GM21390 (cell line): Measurements from ENCODE around the gene MSMP.

Source experiments
- ATAC-seq: cut with Tn5 transposase; IDR thresholded peaks from one replicate; pipeline ENCODE4 v1.9.1; 2021; ENCODE audit not compliant: unreplicated experiment

Gene MSMP

DNA sequence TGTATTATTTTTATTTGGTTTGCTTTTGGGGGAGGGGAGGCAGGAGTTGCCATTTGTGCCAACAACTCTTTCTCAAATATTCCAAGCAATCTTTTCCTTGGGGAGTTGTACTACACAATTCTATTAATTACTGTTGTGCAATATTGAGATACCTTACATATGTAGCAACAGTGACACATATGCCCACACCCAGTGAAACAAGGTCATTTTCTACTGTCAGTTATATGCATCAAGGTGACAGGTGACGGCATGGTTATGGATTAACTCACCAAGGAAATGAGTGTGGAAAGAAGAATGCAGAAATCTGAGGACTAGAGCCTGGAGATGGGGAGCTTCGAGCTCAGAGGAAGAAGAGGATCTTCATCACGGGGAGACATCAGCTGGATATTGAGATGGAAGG lies 17.9 kb upstream of the MSMP start:
- no peak for ATAC-seq

DNA sequence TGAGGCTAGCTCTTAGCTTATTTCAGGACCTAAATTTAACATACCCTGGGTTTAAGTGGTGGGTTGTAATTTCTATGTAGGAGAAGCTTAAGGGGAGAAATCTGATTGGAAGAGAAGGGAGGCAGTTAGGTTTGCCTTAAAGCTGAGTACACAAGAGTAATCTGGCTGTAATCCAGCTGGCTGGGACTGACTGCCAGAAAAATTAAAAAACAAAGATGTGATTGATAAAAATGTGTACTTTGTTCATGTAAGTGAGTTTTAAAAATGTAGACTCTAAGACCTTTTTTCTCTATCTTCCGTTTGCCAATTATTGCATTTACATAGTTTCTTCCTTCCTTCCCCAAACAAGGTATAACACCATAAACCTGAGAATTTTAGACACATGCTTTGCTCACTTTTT lies 17.5 kb upstream of the MSMP start:
- ATAC-seq = no peak

DNA sequence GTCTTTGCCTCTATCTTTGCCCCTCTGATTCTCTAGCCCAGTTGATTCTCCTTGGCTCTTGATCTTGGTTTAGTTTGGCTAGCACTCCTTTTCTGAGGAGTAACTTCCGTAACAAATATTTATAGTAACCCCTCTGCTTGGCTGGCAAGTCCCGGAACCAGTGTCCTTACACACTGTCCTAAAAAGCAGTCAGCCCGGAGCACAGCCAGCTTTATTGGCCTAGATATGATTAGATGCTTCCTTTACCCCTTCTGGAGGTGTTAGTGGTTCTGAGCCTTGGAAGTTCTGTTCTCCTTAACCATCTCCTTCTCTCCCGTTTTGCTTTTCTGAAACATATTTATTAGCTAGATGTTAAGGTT lies 17.0 kb upstream of the MSMP start:
- no peak for ATAC-seq

DNA sequence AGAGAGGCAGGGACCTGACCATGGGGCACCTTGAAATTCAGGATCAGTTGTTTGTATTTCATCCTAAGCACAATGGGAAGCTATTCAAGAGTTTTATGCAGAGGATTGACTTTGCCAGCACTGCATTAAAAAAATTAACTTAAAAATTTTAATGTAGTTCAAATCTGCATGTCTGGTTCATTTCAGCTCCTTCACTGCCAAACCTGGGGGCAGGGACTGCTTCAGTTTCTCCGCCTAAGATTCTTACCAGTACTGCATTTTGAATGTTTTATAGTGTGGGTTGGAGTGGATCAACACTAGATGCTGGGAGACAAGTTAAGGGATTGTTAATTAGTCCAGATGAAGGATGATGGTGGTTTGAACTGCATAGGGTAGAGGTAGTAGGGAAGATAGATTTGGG lies 15.7 kb upstream of the MSMP start:
- no peak for ATAC-seq

DNA sequence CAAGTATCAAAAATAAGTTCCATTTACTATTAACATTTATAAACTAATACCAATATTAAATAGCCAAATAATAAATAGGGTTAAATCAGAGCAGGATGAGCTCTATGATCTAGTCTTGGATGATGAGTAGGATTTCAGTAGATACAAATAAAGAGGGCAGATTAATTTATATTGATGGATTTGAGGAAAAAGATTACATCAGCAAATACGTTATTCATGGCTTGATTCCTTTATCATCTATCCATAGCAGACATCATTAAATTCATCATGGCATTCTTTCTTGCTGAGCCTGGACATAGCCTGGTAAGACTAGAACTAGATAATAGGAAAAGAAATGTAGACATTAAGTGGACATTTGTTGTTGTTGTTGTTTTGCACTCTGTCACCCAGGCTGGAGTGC lies 13.4 kb upstream of the MSMP start:
- ATAC-seq = no peak

DNA sequence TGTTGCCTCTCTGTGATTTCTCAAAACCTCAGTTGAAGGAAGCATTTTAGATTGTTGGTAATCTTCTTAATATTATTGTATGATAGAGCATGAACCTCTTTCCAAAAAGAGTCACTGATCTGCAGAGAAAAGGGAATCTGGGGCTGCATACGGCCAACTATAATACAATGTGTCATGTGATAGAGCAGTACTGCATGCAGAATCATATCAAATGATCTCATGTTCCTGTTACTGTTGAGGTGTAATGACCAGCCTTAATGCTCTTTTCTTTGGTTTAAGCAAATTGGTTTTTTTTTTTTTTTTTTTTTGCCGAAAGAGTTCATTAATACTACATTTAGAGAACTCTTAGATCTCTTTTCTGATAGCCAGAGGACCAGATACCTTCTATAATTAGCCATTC lies 12.9 kb upstream of the MSMP start:
- ATAC-seq = no peak

DNA sequence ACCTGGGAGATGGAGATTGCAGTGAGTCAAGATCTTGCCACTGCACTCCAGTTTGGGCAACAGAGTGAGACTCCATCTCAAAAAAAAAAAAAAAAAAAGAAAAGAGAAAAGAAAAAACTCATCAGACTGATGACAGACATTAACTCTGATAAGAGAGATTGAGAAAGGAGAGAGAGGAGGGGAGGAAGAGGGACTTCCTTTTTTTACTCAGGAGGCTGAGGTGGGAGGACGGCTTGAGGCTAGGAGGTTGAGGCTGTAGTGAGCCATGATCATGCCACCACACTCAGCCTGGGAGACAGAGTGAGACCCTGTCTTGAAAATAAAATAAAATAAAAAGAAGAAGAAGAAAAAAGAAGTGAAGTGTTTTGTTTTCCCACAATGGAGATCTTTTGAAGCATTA lies 9.7 kb upstream of the MSMP start:
- ATAC-seq = no peak

DNA sequence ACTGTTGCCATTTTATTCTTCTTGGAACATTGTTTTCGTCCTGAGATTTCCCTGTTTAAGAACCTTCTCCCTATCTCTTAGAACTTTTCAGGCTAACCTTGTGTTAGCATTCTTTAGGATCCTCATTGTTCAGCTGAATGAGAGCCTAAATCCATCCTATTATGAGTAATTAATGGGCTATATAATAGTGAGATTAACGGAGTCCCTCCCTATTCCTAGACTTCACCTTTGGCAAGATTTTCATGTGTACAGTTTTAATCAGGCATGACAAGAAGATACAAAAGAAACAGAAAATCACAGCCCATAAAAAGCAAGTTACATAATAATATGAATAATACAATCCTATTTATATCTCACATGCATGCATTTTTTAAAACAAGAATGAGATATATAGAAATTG lies 9.1 kb upstream of the MSMP start:
- no peak for ATAC-seq

DNA sequence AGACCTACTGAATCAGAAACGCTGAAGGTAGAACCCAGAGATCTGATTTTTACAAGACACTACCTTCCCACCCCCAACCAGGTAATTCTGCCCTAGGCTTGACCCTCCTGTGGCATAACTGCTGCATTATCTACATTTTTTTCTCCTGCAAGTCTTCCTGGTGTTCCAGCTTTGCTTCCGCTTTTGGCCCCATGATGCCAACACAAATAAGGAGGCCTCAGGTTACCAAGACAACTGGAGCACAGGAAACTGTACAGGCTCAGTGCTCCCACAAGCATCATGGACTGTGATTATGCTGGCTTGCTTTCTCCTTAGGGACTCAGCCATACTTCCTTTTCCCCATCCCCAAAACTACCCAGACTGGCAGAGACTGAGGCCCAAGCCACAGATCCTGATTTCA lies 6.6 kb upstream of the MSMP start:
- no peak for ATAC-seq

DNA sequence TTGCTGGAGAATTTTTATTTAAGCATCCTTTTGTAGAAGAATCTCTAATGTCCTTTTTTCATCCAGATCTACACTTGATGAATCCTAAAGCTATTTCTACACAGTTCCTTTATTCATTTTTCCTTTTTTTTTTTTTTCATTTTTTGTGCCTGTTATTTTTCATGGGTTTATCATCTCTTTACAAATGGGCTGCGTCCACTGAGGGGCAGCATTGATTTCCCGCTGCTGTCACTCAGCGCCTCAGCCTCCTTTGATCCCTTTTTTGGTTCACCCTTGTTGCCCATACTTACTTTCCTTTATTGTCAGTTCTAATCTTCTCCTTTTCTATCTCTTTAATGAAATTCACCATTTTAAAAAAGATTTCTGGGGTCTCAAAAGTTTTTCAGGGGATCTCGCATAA lies 5.7 kb upstream of the MSMP start:
- no peak for ATAC-seq

DNA sequence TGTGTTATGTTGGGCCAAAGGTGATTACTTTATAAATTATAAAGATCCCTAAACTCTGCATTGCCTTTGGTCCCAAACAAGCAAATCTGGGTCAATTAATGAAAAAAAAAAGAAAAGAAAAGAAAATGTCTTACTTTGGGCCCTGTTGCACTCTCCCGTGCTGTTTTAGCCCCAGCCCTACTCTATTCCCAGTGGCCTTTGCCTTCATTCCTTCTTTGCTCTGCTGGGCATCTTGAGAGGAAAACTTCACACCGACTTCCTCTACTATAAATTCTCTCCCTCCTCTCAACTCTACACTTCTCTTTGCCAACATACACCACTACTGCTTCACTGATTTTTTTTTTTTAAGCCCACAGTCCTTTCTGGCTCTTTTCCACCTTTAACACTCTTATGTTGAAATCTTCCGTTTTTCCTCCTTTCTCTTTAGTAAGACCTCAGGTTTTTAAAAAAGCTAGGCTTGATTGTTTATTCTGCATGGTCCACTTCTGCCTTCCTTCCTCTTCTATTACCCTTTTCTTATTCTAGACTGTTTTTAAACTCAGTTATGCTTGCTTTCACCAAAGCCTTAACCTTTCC lies 4.5 kb upstream of the MSMP start:
- no peak for ATAC-seq

DNA sequence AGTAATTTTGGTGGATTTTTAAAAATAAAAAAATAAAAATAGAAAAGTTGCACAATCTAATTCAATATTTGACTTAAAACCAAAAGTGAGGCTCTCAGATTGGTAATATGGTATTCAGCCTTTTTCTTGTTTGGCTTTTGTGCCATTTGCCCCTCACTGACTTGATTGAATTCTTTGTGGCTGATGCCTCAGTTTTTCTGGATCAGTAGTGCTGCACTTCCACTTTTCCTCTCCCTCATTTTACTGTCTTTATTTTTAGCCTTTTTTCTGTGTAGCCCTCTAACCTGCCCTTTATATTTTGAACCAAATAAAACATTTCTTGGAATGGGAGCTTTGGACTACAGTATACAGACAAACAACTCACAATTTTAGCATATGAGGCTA lies 3.8 kb upstream of the MSMP start:
- no peak for ATAC-seq

DNA sequence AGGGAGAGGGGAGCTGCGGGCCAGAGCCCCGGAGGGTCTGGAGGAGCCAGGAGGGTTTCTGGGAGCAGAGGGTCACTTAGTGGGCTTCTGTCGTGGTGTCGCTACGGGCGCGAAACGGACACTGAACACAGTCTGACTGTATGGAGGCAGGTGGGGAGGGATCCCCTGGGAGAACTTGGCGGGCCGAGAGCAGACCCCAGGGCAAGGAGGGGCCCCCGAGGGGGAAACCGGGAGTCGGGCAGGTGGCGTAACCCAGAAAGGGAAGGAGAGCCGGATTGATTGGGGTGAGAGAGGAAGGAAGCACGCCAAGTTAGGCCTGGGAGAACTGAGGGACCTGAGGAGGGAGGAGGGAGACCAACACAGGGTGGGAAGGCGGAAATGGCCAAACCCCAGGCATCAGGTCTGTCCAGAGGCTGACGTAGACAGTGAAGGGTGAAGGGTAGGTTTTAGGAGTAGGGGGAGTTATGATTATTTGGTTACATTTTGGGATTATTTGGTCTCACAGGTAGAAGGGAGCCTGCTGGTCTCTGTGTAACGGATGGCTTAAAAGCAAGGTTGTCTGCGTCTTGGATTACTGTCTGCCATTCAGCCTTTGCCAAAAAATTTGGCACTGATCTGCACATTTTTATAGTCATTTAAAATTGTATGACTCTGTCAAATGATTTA lies 3.3 kb upstream of the MSMP start:
- peak; percentile 39 for ATAC-seq

DNA sequence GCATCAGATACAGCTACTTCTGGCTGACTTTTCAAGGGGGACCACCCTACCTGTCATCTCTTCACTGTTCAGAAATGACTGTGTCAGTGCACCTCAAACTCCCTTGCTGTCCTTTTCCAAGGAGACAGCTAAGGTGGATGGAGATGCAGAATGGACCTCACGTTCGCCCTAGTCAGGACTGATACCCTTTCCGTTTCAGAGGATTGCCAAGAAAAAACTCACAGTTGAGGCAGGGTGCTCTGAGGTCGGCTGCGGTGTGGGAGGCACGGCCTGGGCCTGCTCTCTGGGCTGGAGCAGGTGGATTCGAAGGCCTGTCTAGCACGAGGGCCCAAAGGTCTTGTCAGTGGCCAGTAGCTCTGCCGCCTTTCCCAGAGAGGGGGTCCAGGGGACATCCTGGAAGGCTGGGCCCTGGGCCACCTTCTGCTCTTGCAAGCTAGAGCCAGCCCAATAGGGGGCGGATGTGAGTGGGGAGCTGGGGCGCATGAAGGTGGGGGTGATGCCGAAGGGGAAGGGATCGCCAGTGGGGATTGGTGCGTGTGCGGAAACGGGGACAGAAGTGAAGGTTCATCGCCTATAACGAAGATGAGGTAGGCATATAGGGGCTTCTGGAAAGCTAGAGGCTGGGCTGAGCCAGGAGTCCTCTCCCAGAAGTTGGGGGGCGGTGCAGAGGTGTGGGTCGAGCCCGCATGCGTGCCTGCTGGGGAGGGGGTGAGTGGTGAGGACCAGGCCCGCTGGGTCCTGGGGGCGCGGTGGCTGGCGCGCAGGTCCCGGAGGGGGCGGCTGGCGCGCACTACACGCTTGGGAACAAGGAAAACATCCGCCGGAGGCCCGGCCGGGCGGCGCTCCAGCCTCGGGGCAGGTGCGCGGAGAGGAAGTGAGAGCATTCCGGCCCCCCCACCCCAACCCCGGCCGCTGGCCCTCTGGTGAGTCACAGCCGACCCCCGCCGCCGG lies 2.5 kb upstream of the MSMP start:
- peak; percentile 62 for ATAC-seq

DNA sequence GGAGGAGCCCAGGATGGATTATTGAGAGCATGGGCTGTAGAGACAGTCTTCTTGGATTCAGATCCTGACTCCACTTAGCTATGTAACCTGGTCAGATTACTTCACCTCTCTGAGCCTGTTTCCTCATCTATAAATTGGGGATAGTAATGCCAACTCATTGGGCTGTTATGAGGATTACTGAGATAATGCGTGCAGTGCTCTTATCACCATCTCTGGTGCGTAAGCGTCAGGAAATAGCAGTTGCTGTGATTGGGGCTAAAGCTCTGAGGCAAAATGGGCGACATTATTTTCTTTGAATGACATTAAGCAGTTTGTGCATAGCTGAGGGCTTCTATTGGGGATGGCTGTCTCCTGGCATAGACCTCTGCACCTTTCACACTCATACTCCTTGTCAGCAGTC lies 995 bp upstream of the MSMP start:
- no peak for ATAC-seq

DNA sequence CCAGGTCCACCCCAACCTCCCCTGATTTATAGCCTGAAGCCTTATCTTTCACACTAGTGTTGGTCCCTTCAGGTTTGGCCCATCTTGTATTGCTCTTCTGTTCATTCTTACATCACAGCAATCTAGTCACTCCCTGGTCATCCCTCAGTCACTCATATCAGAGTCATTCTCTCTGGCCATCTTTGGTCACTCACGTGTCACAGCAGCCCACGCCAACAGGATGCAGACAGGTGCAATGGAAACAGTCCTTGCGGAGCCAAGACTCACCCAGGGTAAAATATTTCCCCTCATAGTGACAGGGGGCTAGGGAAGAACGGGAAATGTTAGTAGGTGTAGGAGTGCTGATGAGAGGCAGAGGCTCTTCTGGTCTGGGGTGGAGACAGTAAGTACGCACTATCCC lies 610 bp downstream of the MSMP start:
- no peak for ATAC-seq

DNA sequence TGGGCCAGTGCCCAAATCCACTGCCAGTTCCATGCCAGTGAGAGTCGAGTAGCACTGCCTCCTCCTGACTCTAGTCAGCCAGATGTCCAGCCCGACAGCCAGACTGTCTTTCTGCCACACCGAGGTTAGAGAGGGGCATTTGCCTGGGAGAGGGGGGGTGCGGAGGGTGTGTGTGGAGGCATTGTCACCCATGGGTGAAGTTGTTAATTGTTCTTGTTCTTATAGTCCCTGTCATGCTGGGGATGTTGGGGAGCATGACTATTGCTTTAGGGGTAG lies 3.9 kb downstream of the MSMP start:
- no peak for ATAC-seq

DNA sequence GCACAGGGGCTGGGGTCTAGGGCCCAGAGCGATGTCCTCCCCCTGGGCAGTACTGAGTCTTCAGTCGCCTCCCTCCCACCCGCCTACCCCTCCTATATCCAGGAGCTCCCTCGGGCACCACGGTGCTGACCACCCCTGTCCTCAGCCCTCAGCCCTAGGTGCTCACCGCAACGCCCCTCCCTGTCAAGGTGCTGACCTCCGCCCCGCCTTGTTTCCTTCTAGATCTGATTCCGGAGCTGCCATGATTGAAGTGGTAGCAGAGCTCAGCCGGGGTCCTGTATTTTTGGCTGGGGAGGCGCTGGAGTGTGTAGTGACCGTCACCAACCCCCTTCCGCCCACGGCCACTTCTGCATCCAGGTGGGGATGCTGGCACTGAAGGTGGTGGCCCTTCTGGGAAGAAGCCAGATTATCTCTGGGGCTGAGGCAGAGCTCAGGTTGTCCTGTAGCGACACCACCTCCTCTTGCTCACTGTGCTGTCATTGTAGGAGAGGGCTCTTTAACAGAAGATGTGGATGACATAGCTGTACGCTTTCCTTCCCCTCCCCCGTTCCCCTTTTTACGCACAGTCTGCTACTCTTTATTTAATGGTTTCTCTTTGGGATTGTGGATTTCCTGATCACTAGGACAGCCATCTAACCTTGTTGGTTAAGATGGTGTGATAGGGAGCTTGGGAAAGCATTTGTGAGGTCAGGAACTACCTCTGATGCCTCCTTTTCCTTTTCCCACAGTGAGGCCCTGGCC lies 4.4 kb downstream of the MSMP start:
- ATAC-seq = peak; percentile 33

DNA sequence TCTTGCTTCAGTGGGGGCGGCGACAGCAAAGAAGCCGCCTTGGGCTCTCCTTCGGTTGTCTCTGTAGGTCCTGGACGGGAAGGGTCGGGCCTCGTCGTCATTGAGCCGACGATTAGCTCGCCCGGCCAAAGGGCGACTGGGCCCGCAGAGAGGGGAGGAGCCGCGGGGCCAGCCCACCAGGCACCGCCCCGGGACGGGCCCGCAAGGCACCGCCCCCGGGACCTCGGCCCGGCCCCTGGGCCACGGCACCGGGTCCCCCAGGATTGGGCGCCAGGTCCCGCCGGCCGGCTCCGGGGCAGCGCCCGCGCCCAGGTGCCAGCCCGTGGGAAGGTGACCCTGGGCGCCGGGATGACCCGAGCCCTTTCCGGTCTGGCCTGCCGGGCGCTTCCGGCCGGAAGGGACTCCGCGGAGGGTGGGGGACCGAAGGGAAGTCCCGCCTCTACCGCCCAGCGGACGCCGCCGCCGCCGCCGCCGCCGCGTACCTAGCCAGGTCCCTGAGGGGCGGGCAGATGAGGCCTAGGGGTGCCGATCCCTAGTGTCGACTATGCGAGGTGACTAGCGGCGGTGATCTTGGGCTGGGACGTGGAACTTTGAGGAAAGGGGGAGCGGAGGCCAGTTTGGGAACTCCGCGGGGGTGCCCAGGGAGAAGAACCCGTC lies 5.1 kb downstream of the MSMP start, which contains the start of the genes GBA2 and RGP1:
Gene GBA2, minus strand, starts transcription at position 371 of the 657 bp plus-strand sequence. CDS start 524 bp downstream, outside the sequence.
Gene RGP1, plus strand, starts transcription at position 430 of the 657 bp plus-strand sequence. CDS start 469 bp downstream, outside the sequence.
- peak; percentile 80 for ATAC-seq

DNA sequence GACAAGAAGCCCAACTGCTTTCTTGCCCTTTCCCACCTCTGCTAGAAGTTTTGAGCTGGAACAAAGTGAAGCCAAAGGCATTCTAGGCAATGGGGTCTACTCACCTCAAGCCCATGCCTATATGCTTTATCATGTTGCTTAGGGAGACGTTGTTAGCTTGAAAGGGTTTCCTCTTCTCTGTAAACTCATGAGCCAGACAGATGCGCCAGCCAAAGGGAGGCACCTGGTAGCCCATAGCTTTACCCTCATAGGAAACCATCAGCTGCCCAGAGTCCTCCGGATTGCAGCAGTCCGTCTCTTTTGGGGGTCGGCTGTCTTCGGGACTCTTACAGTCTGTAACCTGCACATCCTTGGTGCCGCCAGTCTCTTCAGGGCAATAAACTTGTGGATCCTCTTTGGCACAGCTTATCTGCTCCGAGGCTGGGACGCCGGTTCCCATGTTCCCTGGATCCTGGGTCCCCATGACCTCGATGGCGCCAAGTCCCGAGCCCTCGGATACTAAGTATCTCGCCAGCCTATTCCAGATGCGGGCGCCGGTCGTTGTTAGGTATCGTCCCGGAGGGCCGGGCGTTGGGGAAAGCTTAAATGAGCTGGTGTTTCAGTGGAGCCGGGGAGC lies 5.7 kb downstream of the MSMP start:
- no peak for ATAC-seq

DNA sequence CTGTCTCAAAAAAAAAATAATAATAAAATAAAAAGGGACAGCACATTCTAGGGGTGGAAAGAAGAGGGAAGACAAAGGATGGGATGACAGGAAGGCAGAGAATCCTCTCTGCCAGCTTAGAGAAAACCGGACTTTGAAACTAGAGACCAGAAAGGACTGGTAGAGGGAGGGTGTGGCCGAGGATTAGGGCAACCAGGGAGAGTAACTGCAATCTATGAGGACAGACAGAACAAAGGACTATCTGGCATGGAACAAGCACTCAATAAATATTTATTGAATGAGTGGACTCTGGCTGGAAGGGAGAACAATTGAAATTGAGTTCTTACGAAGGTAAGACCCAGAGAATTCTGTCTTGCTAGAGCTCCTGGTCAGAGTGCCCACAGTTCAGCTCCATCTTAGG lies 7.5 kb downstream of the MSMP start:
- no peak for ATAC-seq
